IMR-90 (cell line): ENCODE measurements around the gene RUNX2. TPM values are rescaled to one million over a fixed set of nuclear protein-coding genes. Genes with fewer than 3 reads are reported as not detected.

Source experiments
- ATAC-seq: fragments of 200-7000 bp; cut with Tn5 transposase; 2 replicates; pipeline ENCODE4 v1.9.1; 2020; ENCODE audit warnings: low read depth, mild to moderate bottlenecking, moderate library complexity
- BruUV-seq: library from RNA; stranded (reverse); fragments of 400-500 nt; replicated peaks from 2 replicates; lab custom pipeline; 2021; lab: Mats Ljungman, UMichigan
- CTCF ChIA-PET: fragments of 300-600 bp; formaldehyde crosslinking; extraction: SDS; loops from one replicate; lab custom pipeline; 2021; ENCODE audit warnings: antibody characterized with exemption; lab: Yijun Ruan, JAX
- POLR2A ChIA-PET: fragments of 300-600 bp; sonication (Branson Sonifier 250); formaldehyde crosslinking; loops from one replicate; lab custom pipeline; 2022; ENCODE audit warnings: antibody characterized with exemption; ENCODE audit not compliant: unreplicated experiment; lab: Charles Lee
- DNase-seq: peaks from one replicate; pipeline ENCODE4 v3.0.0; 2013
- H2AFZ ChIP-seq: replicated peaks from 2 replicates; pipeline ENCODE3; 2013; ENCODE audit warnings: low read length, mild to moderate bottlenecking; ENCODE audit not compliant: poor library complexity
- H2AK5ac ChIP-seq: 2 replicates; pipeline ENCODE4 v1.6.1; 2013; ENCODE audit warnings: low read depth, low read length, inconsistent platforms
- H2AK9ac ChIP-seq: replicated peaks from 2 replicates; pipeline ENCODE3; 2013; ENCODE audit warnings: mild to moderate bottlenecking, low read depth, low read length, moderate library complexity; ENCODE audit not compliant: poor library complexity
- H2BK120ac ChIP-seq: 2 replicates; pipeline ENCODE4 v1.6.1; 2013; ENCODE audit warnings: low read depth, low read length, inconsistent platforms
- H2BK15ac ChIP-seq: 3 replicates; pipeline ENCODE4 v1.6.1; 2013; ENCODE audit warnings: low read depth, low read length, inconsistent platforms
- H2BK20ac ChIP-seq: 2 replicates; pipeline ENCODE4 v1.6.1; 2013; ENCODE audit warnings: low read depth, mild to moderate bottlenecking, inconsistent platforms, low read length, moderate library complexity
- H2BK5ac ChIP-seq: 2 replicates; pipeline ENCODE4 v1.6.1; 2013; ENCODE audit warnings: mild to moderate bottlenecking, low read depth, low read length, inconsistent platforms; ENCODE audit not compliant: poor library complexity, severe bottlenecking
- H3K14ac ChIP-seq: replicated peaks from 2 replicates; pipeline ENCODE4 v1.6.1; 2013; ENCODE audit warnings: low read depth, low read length, inconsistent platforms
- H3K18ac ChIP-seq: 2 replicates; pipeline ENCODE4 v1.6.1; 2013; ENCODE audit warnings: low read depth, low read length, control low read depth
- H3K23ac ChIP-seq: 2 replicates; pipeline ENCODE4 v1.6.1; 2013; ENCODE audit warnings: low read depth, low read length, inconsistent platforms
- H3K27ac ChIP-seq: 2 replicates; pipeline ENCODE4 v1.5.1; 2013; ENCODE audit warnings: mild to moderate bottlenecking, control low read depth, low read length; ENCODE audit not compliant: insufficient read depth
- H3K27me3 ChIP-seq: 2 replicates; pipeline ENCODE4 v1.6.1; 2013; ENCODE audit warnings: low read length; ENCODE audit not compliant: control insufficient read depth, insufficient read depth
- H3K36me3 ChIP-seq: 2 replicates; pipeline ENCODE4 v1.6.1; 2013; ENCODE audit warnings: low read length, mixed read lengths; ENCODE audit not compliant: control insufficient read depth, insufficient read depth
- H3K4ac ChIP-seq: 2 replicates; pipeline ENCODE4 v1.6.1; 2013; ENCODE audit warnings: low read depth, low read length, inconsistent platforms
- H3K4me1 ChIP-seq: 2 replicates; pipeline ENCODE4 v1.6.1; 2013; ENCODE audit warnings: low read length, mixed read lengths; ENCODE audit not compliant: control insufficient read depth, insufficient read depth
- H3K4me2 ChIP-seq: 2 replicates; pipeline ENCODE4 v1.6.1; 2013; ENCODE audit warnings: low read depth, mild to moderate bottlenecking, control low read depth, low read length, moderate library complexity
- H3K4me3 ChIP-seq: 2 replicates; pipeline ENCODE4 v1.5.1; 2013; ENCODE audit warnings: low read depth, mild to moderate bottlenecking, control low read depth, low read length, moderate library complexity; ENCODE audit not compliant: insufficient read depth
- H3K56ac ChIP-seq: 2 replicates; pipeline ENCODE4 v1.6.1; 2013; ENCODE audit warnings: low read length, inconsistent platforms; ENCODE audit not compliant: insufficient read depth; ENCODE audit errors: extremely low read depth
- H3K79me1 ChIP-seq, 2 experiments: 2 replicates each; pipeline ENCODE4 v1.6.1; 2013; ENCODE audit warnings: low read length in 2 of 2, inconsistent platforms in 1 of 2, low read depth in 1 of 2
- H3K9ac ChIP-seq: 2 replicates; pipeline ENCODE4 v1.6.1; 2013; ENCODE audit warnings: low read depth, low read length, control low read depth
- H3K9me1 ChIP-seq: 2 replicates; pipeline ENCODE4 v1.6.1; 2013; ENCODE audit warnings: low read length, inconsistent platforms; ENCODE audit not compliant: insufficient read depth
- H3K9me3 ChIP-seq: 2 replicates; pipeline ENCODE4 v1.6.1; 2013; ENCODE audit warnings: low read length; ENCODE audit not compliant: control insufficient read depth, insufficient read depth
- H4K20me1 ChIP-seq: 2 replicates; pipeline ENCODE4 v1.6.1; 2013; ENCODE audit warnings: low read length, inconsistent platforms; ENCODE audit not compliant: insufficient read depth
- H4K5ac ChIP-seq: 2 replicates; pipeline ENCODE4 v1.6.1; 2013; ENCODE audit warnings: mild to moderate bottlenecking, low read depth, low read length, control low read depth
- H4K8ac ChIP-seq, 2 experiments: 2 replicates each; pipeline ENCODE4 v1.6.1; 2013; ENCODE audit warnings: low read depth in 2 of 2, low read length in 2 of 2, control low read depth in 1 of 2, inconsistent platforms in 1 of 2
- H4K91ac ChIP-seq: 2 replicates; pipeline ENCODE4 v1.6.1; 2013; ENCODE audit warnings: low read depth, low read length, inconsistent platforms; ENCODE audit not compliant: insufficient read depth
- BHLHE40 ChIP-seq: fragments of 150-350 bp; IDR thresholded peaks from 2 replicates; pipeline ENCODE4 v1.6.1; 2016; ENCODE audit warnings: mild to moderate bottlenecking, low read depth, low read length
- FOS ChIP-seq: fragments of 150-350 bp; IDR thresholded peaks from 2 replicates; pipeline ENCODE4 v1.6.1; 2016; ENCODE audit warnings: low read depth, low read length
- MAFK ChIP-seq: IDR thresholded peaks from 2 replicates; pipeline ENCODE4 v1.6.1; 2012; ENCODE audit warnings: low read depth, low read length, improper control_type of control experiment
- SMC3 ChIP-seq: fragments of 150-350 bp; IDR thresholded peaks from 2 replicates; pipeline ENCODE4 v1.6.1; 2016; ENCODE audit warnings: low read depth, mild to moderate bottlenecking, antibody characterized with exemption, low read length, moderate library complexity
- WGBS, 2 experiments: methylation state at CpG; one replicate each; pipeline versions ENCODE4 v1.1.5 to v1.1.7; 2013; ENCODE audit warnings: missing lambda C conversion rate in 2 of 2; ENCODE audit not compliant: insufficient read length in 1 of 2; ENCODE audit errors: extremely low coverage in 2 of 2; 5-methylcytosine and 5-hydroxymethylcytosine counted together
- dilution Hi-C: fragments of 300-500 bp; cut with HindIII; formaldehyde crosslinking; loops from one replicate; pipeline ENCODE4 v1.14.3; 2018; ENCODE audit warnings: low sequenced_read_pairs; ENCODE audit not compliant: unreplicated experiment
- in situ Hi-C: fragments of 300-500 bp; cut with MboI; formaldehyde crosslinking; loops from 3 replicates; pipeline ENCODE4 v1.14.3; 2019; ENCODE audit warnings: low sequenced_read_pairs, inconsistent platforms, mixed read lengths
- intact Hi-C: fragments of 100-400 bp; cut with micrococcal nuclease; formaldehyde crosslinking; loops from 2 replicates; pipeline ENCODE4 v1.10.0; 2022
- polyA plus RNA-seq, 3 experiments: library from polyadenylated mRNA; depleted of rRNA; stranded (reverse); fragments of >200 nt; gene quantifications; 2 replicates each; pipeline ENCODE4 v1.2.3, GENCODE V29; 2012; ENCODE audit warnings: low replicate concordance in 1 of 3
- total RNA-seq: library from RNA; depleted of rRNA; stranded (reverse); fragments of >200 nt; gene quantifications from 2 replicates; pipeline ENCODE4 v1.2.3, GENCODE V29; 2012
- TF ChIP-seq, protein P1 (sequence below): fragments of 150-350 bp; IDR thresholded peaks from 2 replicates; pipeline ENCODE4 v1.6.1; 2016; ENCODE audit warnings: low read depth, mild to moderate bottlenecking, low read length, moderate library complexity, borderline replicate concordance

Gene RUNX2
- total and polyA plus RNA-seq, 2 of the 4 experiments (the other 2 are of a cell fraction): 2.3 to 4.7 TPM

DNA sequence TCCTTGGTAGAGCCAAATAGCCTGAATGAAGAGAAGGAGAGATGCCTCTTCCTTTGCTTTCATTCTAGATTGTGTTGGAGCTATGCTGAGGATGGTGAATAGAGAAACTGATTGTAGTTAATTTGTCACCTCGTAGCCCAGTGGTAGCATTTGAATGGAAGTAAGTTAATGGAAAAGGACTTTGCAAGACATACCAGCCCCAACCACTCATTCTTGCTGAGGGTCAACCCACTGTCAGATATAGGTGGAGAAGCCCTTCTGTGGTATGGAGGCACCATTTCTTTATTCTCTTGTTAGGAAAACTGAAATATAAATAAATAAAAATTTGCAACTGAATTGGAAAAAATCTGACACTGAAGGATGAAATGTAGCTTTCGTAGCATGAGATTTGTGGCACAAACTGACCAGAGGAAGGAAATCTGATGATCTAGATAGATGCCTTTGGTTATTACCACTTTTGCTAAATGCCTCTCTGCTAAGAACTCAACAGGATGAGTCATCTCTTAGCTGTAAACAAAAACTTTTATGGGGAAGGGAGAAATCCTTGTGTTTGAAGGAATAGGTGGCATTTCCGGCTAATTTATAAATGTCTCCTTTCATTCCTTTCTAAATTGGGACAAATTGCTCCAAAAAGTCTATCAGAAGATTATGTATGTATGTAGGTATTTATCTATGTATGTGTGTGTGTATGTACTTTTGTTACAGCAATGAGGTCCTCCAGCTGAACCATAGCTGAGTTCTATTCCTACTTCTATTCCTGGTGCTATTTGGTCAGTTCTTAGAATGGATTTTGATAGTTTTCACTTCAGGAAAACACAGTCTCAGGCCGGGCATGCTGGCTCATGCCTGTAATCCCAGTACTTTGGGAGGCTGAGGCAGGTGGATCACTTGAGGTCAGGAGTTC, 126.1 kb downstream of the RUNX2 start:
- CTCF ChIA-PET: interaction anchor here (0.5 kb wide), 1 partner anchor 22 kb away, joined by 4 read pairs; no protein-coding TSS in a partner anchor
- no peak overlapping the region for H2AK9ac ChIP-seq
- DNase-seq (peak; percentile 78), ATAC-seq (peak; percentile 92)
- peak overlapping the region; percentile 56; the same call in 1 of the 2 replicates for H3K23ac ChIP-seq
- peaks cover 6% of the 10 kb centered on the region for H3K4me1 ChIP-seq
- H3K79me1 ChIP-seq: peaks cover 10 to 43% of the 10 kb centered on the region in 2 experiments
- WGBS, 2 experiments: no CpG with 5 or more reads among the region's 4 CpGs
- no peaks in the 10 kb centered on the region for H3K27me3 ChIP-seq
- TF ChIP-seq SMC3: no peak
- peak; percentile 92 for TF ChIP-seq FOS
- TF ChIP-seq BHLHE40: 0 out of 2 replicates have a peak, but pooled peaks have one; percentile 9
- TF ChIP-seq, protein P1, sequence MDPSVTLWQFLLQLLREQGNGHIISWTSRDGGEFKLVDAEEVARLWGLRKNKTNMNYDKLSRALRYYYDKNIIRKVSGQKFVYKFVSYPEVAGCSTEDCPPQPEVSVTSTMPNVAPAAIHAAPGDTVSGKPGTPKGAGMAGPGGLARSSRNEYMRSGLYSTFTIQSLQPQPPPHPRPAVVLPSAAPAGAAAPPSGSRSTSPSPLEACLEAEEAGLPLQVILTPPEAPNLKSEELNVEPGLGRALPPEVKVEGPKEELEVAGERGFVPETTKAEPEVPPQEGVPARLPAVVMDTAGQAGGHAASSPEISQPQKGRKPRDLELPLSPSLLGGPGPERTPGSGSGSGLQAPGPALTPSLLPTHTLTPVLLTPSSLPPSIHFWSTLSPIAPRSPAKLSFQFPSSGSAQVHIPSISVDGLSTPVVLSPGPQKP: no peak
- 0 out of 2 replicates have a peak, but pooled peaks have one; percentile 23 for TF ChIP-seq MAFK
- peak overlapping the region; percentile 57 for H3K4me2 ChIP-seq
- peak overlapping the region; percentile 68 for H2BK5ac ChIP-seq
- H2BK120ac ChIP-seq: peak overlapping the region; percentile 84
- no peak overlapping the region for H2AFZ ChIP-seq
- H4K8ac ChIP-seq: peak overlapping the region; percentile 45 to 51; a peak in 3 of 4 replicates
- peak overlapping the region; percentile 64; the same call in 1 of the 2 replicates for H3K27ac ChIP-seq
- H2AK5ac ChIP-seq: peak overlapping the region; percentile 51
- peak overlapping the region; percentile 77; the same call in 2 of the 3 replicates for H2BK15ac ChIP-seq
- H3K56ac ChIP-seq: peak overlapping the region; percentile 37; the same call in 1 of the 2 replicates
- H3K4me3 ChIP-seq: no peak overlapping the region
- H3K4ac ChIP-seq: peak overlapping the region; percentile 69
- dilution Hi-C loops (no loop called here), in situ Hi-C loops (no loop called here), intact Hi-C loops (no loop called here)
- H4K20me1 ChIP-seq: no peaks in the 10 kb centered on the region
- peak overlapping the region; percentile 71; the same call in 1 of the 2 replicates for H3K18ac ChIP-seq
- H4K91ac ChIP-seq: peak overlapping the region; percentile 44; the same call in 1 of the 2 replicates
- H3K9me3 ChIP-seq: no peaks in the 10 kb centered on the region
- H3K14ac ChIP-seq: peak overlapping the region; percentile 60
- peak overlapping the region; percentile 2; the same call in 1 of the 2 replicates for H4K5ac ChIP-seq
- peak overlapping the region; percentile 82 for H2BK20ac ChIP-seq
- POLR2A ChIA-PET: interaction anchor here (0.6 kb wide), 1 partner anchor 76 kb away, joined by 3 read pairs; no protein-coding TSS in a partner anchor
- no peak overlapping the region for H3K9ac ChIP-seq
- peaks cover 3% of the 10 kb centered on the region for H3K9me1 ChIP-seq
- H3K36me3 ChIP-seq: peaks cover 1% of the 10 kb centered on the region
- no TSS peak for BruUV-seq
